CD4-positive, CD25-positive, alpha-beta regulatory T cell (primary cell): ENCODE results near the gene TMPRSS3. TPM values are rescaled to one million over a fixed set of nuclear protein-coding genes. Genes with fewer than 3 reads are reported as not detected.

ENCODE experiments used
- ATAC-seq, 2 donors: fragments of 150-1000 bp; cut with Tn5 transposase; one replicate each; pipeline ENCODE4 v1.10.0; 2021; ENCODE audit warnings: low read depth in 2 of 2, moderate number of reproducible peaks in 2 of 2, moderate library complexity in 1 of 2
- DNase-seq, 3 donors: peaks; one replicate each; pipeline versions ENCODE4 v3.0.0 to v3.0.0-alpha.2; 2012 to 2022; ENCODE audit warnings: mixed read lengths in 1 of 3
- H3K27ac ChIP-seq: one replicate; pipeline ENCODE4 v1.7.0; 2013; ENCODE audit warnings: mild to moderate bottlenecking, low read length; ENCODE audit not compliant: insufficient read depth, poor library complexity, severe bottlenecking
- H3K27me3 ChIP-seq: one replicate; pipeline ENCODE4 v1.7.0; 2013; ENCODE audit warnings: low read length; ENCODE audit not compliant: control insufficient read depth, insufficient read depth
- H3K36me3 ChIP-seq: one replicate; pipeline ENCODE4 v1.7.0; 2013; ENCODE audit warnings: mild to moderate bottlenecking, low read length, moderate library complexity; ENCODE audit not compliant: control insufficient read depth, insufficient read depth
- H3K4me1 ChIP-seq: 2 replicates; pipeline ENCODE4 v1.7.0; 2013; ENCODE audit warnings: mild to moderate bottlenecking, low read length; ENCODE audit not compliant: insufficient read depth, control insufficient read depth, poor library complexity, severe bottlenecking
- H3K4me3 ChIP-seq: one replicate; pipeline ENCODE4 v1.7.0; 2013; ENCODE audit warnings: low read depth, mild to moderate bottlenecking, low read length, moderate library complexity
- H3K9me3 ChIP-seq, 2 experiments: 1 replicate in 1 of 2; 2 replicates in 1 of 2; pipeline ENCODE4 v1.7.0; 2013; ENCODE audit warnings: low read length in 2 of 2, mild to moderate bottlenecking in 1 of 2, moderate library complexity in 1 of 2; ENCODE audit not compliant: control insufficient read depth in 2 of 2
- H3K27ac Mint-ChIP-seq, 3 donors: one replicate each; pipeline ENCODE4 v1.8.0; 2020 to 2022; ENCODE audit warnings: mild to moderate bottlenecking in 3 of 3, mixed read lengths in 3 of 3, moderate library complexity in 2 of 3
- H3K27me3 Mint-ChIP-seq: one replicate; pipeline ENCODE4 v1.8.0; 2022; ENCODE audit warnings: mild to moderate bottlenecking, mixed read lengths
- H3K36me3 Mint-ChIP-seq: one replicate; pipeline ENCODE4 v1.8.0; 2020; ENCODE audit warnings: mixed read lengths
- H3K4me1 Mint-ChIP-seq, 4 donors: one replicate each; pipeline ENCODE4 v1.8.0; 2020 to 2022; ENCODE audit warnings: mixed read lengths in 4 of 4, mild to moderate bottlenecking in 1 of 4
- H3K4me3 Mint-ChIP-seq, 4 donors: one replicate each; pipeline ENCODE4 v1.8.0; 2020 to 2022; ENCODE audit warnings: mild to moderate bottlenecking in 4 of 4, mixed read lengths in 4 of 4, moderate library complexity in 3 of 4
- H3K9me3 Mint-ChIP-seq, 7 donors: one replicate each; pipeline ENCODE4 v1.8.0; 2020 to 2022; ENCODE audit warnings: mixed read lengths in 7 of 7, mild to moderate bottlenecking in 3 of 7, moderate library complexity in 2 of 7
- polyA plus RNA-seq, 4 donors: library from polyadenylated mRNA; unstranded; fragments of 300-500 nt; fragmentation: Illumina TruSeq; gene quantifications; one replicate each; pipeline ENCODE4 v1.2.3, GENCODE V29; 2021
- total RNA-seq: library from RNA; stranded (reverse); gene quantifications from one replicate; pipeline ENCODE4 v1.2.3, GENCODE V29; 2022

Gene TMPRSS3
- total and polyA plus RNA-seq, 5 donors from 2014 or later: 1.1 to 4.0 (median 2.3) TPM

GRCh38 chr21:42374864-42375499 lies 20.9 kb downstream of the TMPRSS3 start:
- Mint-ChIP-seq H3K4me3 (peak overlapping the region in 3 of 4 donors; percentile 33 to 64 (median 56)), H3K4me1 (peaks cover 3 to 10% (median 7%) of the 10 kb centered on the region in 4 donors), H3K9me3 (no peaks in the 10 kb centered on the region), H3K27me3 (no peaks in the 10 kb centered on the region), H3K27ac (peak overlapping the region in 1 of 3 donors; percentile 26), H3K36me3 (no peaks in the 10 kb centered on the region)
- H3K27me3 ChIP-seq: no peaks in the 10 kb centered on the region
- H3K4me1 ChIP-seq: peaks cover 11% of the 10 kb centered on the region
- H3K27ac ChIP-seq: no peak overlapping the region
- DNase-seq (no peak), ATAC-seq (peak in 1 of 2 donors; percentile 23)
- no peaks in the 10 kb centered on the region for H3K36me3 ChIP-seq
- no peaks in the 10 kb centered on the region for H3K9me3 ChIP-seq
- peak overlapping the region; percentile 37 for H3K4me3 ChIP-seq

- Mint-ChIP-seq H3K27ac (peak overlapping the region in 2 of 3 donors; percentile 26 to 79), H3K27me3 (no peaks in the 10 kb centered on the region), H3K4me1 (peaks cover 3 to 10% (median 7%) of the 10 kb centered on the region in 4 donors), H3K36me3 (no peaks in the 10 kb centered on the region), H3K4me3 (peak overlapping the region in 1 of 4 donors; percentile 56), H3K9me3 (no peaks in the 10 kb centered on the region)
- DNase-seq (peak in 1 of 3 donors; percentile 42), ATAC-seq (peak in 1 of 2 donors; percentile 23)
- Histone ChIP-seq H3K9me3 (no peaks in the 10 kb centered on the region), H3K4me3 (peak overlapping the region; percentile 37), H3K36me3 (no peaks in the 10 kb centered on the region), H3K27ac (no peak overlapping the region), H3K27me3 (no peaks in the 10 kb centered on the region), H3K4me1 (peaks cover 11% of the 10 kb centered on the region)
These were observed 21.4 kb downstream of the TMPRSS3 start for GRCh38 chr21:42374457-42374856.

- no peaks in the 10 kb centered on the region for H3K27me3 Mint-ChIP-seq
These were observed 21.9 kb downstream of the TMPRSS3 start for GRCh38 chr21:42373908-42374455.

GRCh38 chr21:42373196-42373907 lies 22.5 kb downstream of the TMPRSS3 start:
- ATAC-seq (no peak), DNase-seq (no peak)
- Histone ChIP-seq H3K27ac (no peak overlapping the region), H3K36me3 (no peaks in the 10 kb centered on the region), H3K9me3 (no peaks in the 10 kb centered on the region), H3K27me3 (no peaks in the 10 kb centered on the region), H3K4me3 (no peak overlapping the region), H3K4me1 (peaks cover 11% of the 10 kb centered on the region)
- H3K27me3 Mint-ChIP-seq: no peaks in the 10 kb centered on the region
- peak overlapping the region in 2 of 3 donors; percentile 29 to 46 for H3K27ac Mint-ChIP-seq
- H3K4me3 Mint-ChIP-seq: peak overlapping the region in 1 of 4 donors; percentile 13
- H3K4me1 Mint-ChIP-seq: peaks cover 3 to 10% (median 7%) of the 10 kb centered on the region in 4 donors
- H3K36me3 Mint-ChIP-seq: no peaks in the 10 kb centered on the region
- no peaks in the 10 kb centered on the region for H3K9me3 Mint-ChIP-seq

More at GRCh38 chr21:42373908-42374455, 21.9 kb downstream of the TMPRSS3 start:
- H3K4me3 ChIP-seq: no peak overlapping the region
- DNase-seq (no peak), ATAC-seq (no peak)
- no peaks in the 10 kb centered on the region for H3K36me3 Mint-ChIP-seq
- peak overlapping the region in 1 of 4 donors; percentile 56 for H3K4me3 Mint-ChIP-seq
- H3K4me1 Mint-ChIP-seq: peaks cover 3 to 10% (median 7%) of the 10 kb centered on the region in 4 donors
- H3K27ac Mint-ChIP-seq: peak overlapping the region in 1 of 3 donors; percentile 79
- H3K36me3 ChIP-seq: no peaks in the 10 kb centered on the region
- peaks cover 11% of the 10 kb centered on the region for H3K4me1 ChIP-seq
- no peaks in the 10 kb centered on the region for H3K9me3 Mint-ChIP-seq
- H3K27me3 ChIP-seq: no peaks in the 10 kb centered on the region
- H3K9me3 ChIP-seq: no peaks in the 10 kb centered on the region
- H3K27ac ChIP-seq: no peak overlapping the region

- peaks cover 5% of the 10 kb centered on the region for H3K27me3 Mint-ChIP-seq
- no peak overlapping the region for H3K4me3 Mint-ChIP-seq
- H3K9me3 ChIP-seq: no peaks in the 10 kb centered on the region
- H3K36me3 ChIP-seq: no peaks in the 10 kb centered on the region
- H3K9me3 Mint-ChIP-seq: no peaks in the 10 kb centered on the region
- H3K4me3 ChIP-seq: no peak overlapping the region
- peaks cover 3 to 12% (median 7%) of the 10 kb centered on the region in 4 donors for H3K4me1 Mint-ChIP-seq
- H3K36me3 Mint-ChIP-seq: no peaks in the 10 kb centered on the region
- DNase-seq (no peak), ATAC-seq (no peak)
- H3K27ac Mint-ChIP-seq: peak overlapping the region in 2 of 3 donors; percentile 26 to 75
- no peaks in the 10 kb centered on the region for H3K27me3 ChIP-seq
- H3K4me1 ChIP-seq: peaks cover 11% of the 10 kb centered on the region
- no peak overlapping the region for H3K27ac ChIP-seq
These were observed 24.8 kb downstream of the TMPRSS3 start for GRCh38 chr21:42370894-42371654.

GRCh38 chr21:42369821-42370220 lies 26.0 kb downstream of the TMPRSS3 start:
- no peaks in the 10 kb centered on the region for H3K27me3 ChIP-seq
- no peak overlapping the region for H3K4me3 Mint-ChIP-seq
- H3K4me1 ChIP-seq: peaks cover 6% of the 10 kb centered on the region
- H3K9me3 Mint-ChIP-seq: no peaks in the 10 kb centered on the region
- H3K4me3 ChIP-seq: no peak overlapping the region
- peaks cover 3 to 11% (median 6%) of the 10 kb centered on the region in 4 donors for H3K4me1 Mint-ChIP-seq
- H3K27ac Mint-ChIP-seq: no peak overlapping the region
- H3K27me3 Mint-ChIP-seq: peaks cover 8% of the 10 kb centered on the region
- no peaks in the 10 kb centered on the region for H3K9me3 ChIP-seq
- DNase-seq (no peak), ATAC-seq (no peak)
- H3K27ac ChIP-seq: no peak overlapping the region
- H3K36me3 ChIP-seq: no peaks in the 10 kb centered on the region
- H3K36me3 Mint-ChIP-seq: no peaks in the 10 kb centered on the region

GRCh38 chr21:42367367-42368165 lies 28.3 kb downstream of the TMPRSS3 start:
- H3K9me3 ChIP-seq: no peaks in the 10 kb centered on the region
- Mint-ChIP-seq H3K27me3 (peaks cover 8% of the 10 kb centered on the region), H3K4me1 (peaks cover 0 to 2% (median 0%) of the 10 kb centered on the region in 4 donors), H3K4me3 (no peak overlapping the region), H3K27ac (no peak overlapping the region), H3K36me3 (no peaks in the 10 kb centered on the region), H3K9me3 (no peaks in the 10 kb centered on the region)
- H3K4me3 ChIP-seq: no peak overlapping the region
- no peak for ATAC-seq
- no peak overlapping the region for H3K27ac ChIP-seq
- no peak for DNase-seq
- H3K4me1 ChIP-seq: no peaks in the 10 kb centered on the region
- H3K36me3 ChIP-seq: no peaks in the 10 kb centered on the region
- no peaks in the 10 kb centered on the region for H3K27me3 ChIP-seq
